H1 (cell line): ENCODE data around the gene CHRDL1. TPM values are rescaled to one million over a fixed set of nuclear protein-coding genes. Genes with fewer than 3 reads are reported as not detected.

ENCODE experiments used
- CTCF ChIA-PET: fragments of 300-600 bp; sonication (Branson Sonifier 250); formaldehyde crosslinking; loops from one replicate; lab custom pipeline; 2021; ENCODE audit not compliant: partially characterized antibody; lab: Charles Lee
- POLR2A ChIA-PET: fragments of 300-600 bp; sonication (Branson Sonifier 250); formaldehyde crosslinking; loops from one replicate; lab custom pipeline; 2021; ENCODE audit warnings: inconsistent platforms; ENCODE audit not compliant: partially characterized antibody; lab: Charles Lee
- DNase-seq, 2 experiments: peaks; one replicate each; pipeline versions ENCODE4 v3.0.0 to v3.0.0-alpha.2; 2010 to 2022; ENCODE audit warnings: low spot score in 2 of 2, low read depth in 1 of 2, mixed read lengths in 1 of 2
- FAIRE-seq: peaks from 2 replicates; lab custom pipeline; 2011; peaks lifted over from hg19 to GRCh38; lab: Jason Lieb, UNC
- H2AFZ ChIP-seq: 2 replicates; pipeline ENCODE4 v1.8.1; 2012; ENCODE audit warnings: low read length, inconsistent platforms
- H2AK5ac ChIP-seq: 2 replicates; pipeline ENCODE4 v1.6.1; 2013; ENCODE audit warnings: low read depth, low read length
- H2BK120ac ChIP-seq: replicated peaks from 2 replicates; pipeline ENCODE3; 2013; ENCODE audit warnings: low read depth, low read length, inconsistent platforms
- H2BK12ac ChIP-seq: 2 replicates; pipeline ENCODE4 v1.6.1; 2013; ENCODE audit warnings: low read depth, low read length
- H2BK15ac ChIP-seq: 2 replicates; pipeline ENCODE4 v1.6.1; 2013; ENCODE audit warnings: low read length
- H2BK20ac ChIP-seq: 2 replicates; pipeline ENCODE4 v1.6.1; 2013; ENCODE audit warnings: low read length
- H2BK5ac ChIP-seq: 2 replicates; pipeline ENCODE4 v1.6.1; 2013; ENCODE audit warnings: low read depth, low read length
- H3K14ac ChIP-seq: 2 replicates; pipeline ENCODE4 v1.6.1; 2013; ENCODE audit warnings: inconsistent platforms; ENCODE audit not compliant: insufficient read length
- H3K18ac ChIP-seq: 2 replicates; pipeline ENCODE4 v1.6.1; 2013; ENCODE audit warnings: low read length; ENCODE audit errors: extremely low read depth
- H3K23ac ChIP-seq: 2 replicates; pipeline ENCODE4 v1.6.1; 2013; ENCODE audit warnings: inconsistent platforms; ENCODE audit not compliant: insufficient read length
- H3K23me2 ChIP-seq: 2 replicates; pipeline ENCODE4 v1.6.1; 2013; ENCODE audit warnings: low read depth, low read length
- H3K27ac ChIP-seq: 2 replicates; pipeline ENCODE4 v1.6.1; 2011; ENCODE audit warnings: low read depth, low read length, inconsistent platforms
- H3K27me3 ChIP-seq, 4 experiments: replicated peaks in 1 of 4; 1 replicate in 1 of 4; 2 replicates in 3 of 4; pipeline versions ENCODE4 v1.6.1 to v1.8.1; 2011 to 2013; ENCODE audit warnings: low read length in 3 of 4, mild to moderate bottlenecking in 3 of 4, inconsistent platforms in 2 of 4, mixed read lengths in 2 of 4, moderate library complexity in 1 of 4; ENCODE audit not compliant: control insufficient read depth in 3 of 4, insufficient read depth in 3 of 4; ENCODE audit errors: extremely low read depth in 1 of 4
- H3K36me3 ChIP-seq, 4 experiments: 2 replicates each; pipeline versions ENCODE4 v1.6.1 to v1.8.1; 2011 to 2013; ENCODE audit warnings: mild to moderate bottlenecking in 4 of 4, low read length in 3 of 4, moderate library complexity in 2 of 4, control low read depth in 1 of 4, inconsistent platforms in 1 of 4; ENCODE audit not compliant: insufficient read depth in 4 of 4, control insufficient read depth in 2 of 4
- H3K4ac ChIP-seq: replicated peaks from 2 replicates; pipeline ENCODE3; 2013; ENCODE audit warnings: low read length, low read depth, mixed read lengths, inconsistent platforms; ENCODE audit not compliant: insufficient read length
- H3K4me1 ChIP-seq, 4 experiments: replicated peaks in 1 of 4; 1 replicate in 1 of 4; 2 replicates in 3 of 4; pipeline versions ENCODE4 v1.6.1 to v1.8.1; 2011 to 2013; ENCODE audit warnings: low read length in 3 of 4, inconsistent platforms in 2 of 4, mixed read lengths in 1 of 4; ENCODE audit not compliant: insufficient read depth in 4 of 4, control insufficient read depth in 3 of 4
- H3K4me2 ChIP-seq, 2 experiments: 2 replicates each; pipeline versions ENCODE4 v1.6.1 to v1.8.1; 2011 to 2013; ENCODE audit warnings: low read depth in 2 of 2, low read length in 2 of 2, control low read depth in 1 of 2, inconsistent platforms in 1 of 2, mild to moderate bottlenecking in 1 of 2; ENCODE audit not compliant: insufficient read depth in 1 of 2
- H3K4me3 ChIP-seq, 4 experiments: fragments of 200-600, 300-600 bp in 1 of 4; sonication (generic), shearing (Covaris generic), sonication (Bioruptor Twin) in 1 of 4; 2 replicates each; pipeline versions ENCODE4 v1.5.1 to v1.8.1; 2011 to 2016; ENCODE audit warnings: low read length in 4 of 4, low read depth in 3 of 4, control low read depth in 2 of 4, inconsistent platforms in 2 of 4, mild to moderate bottlenecking in 2 of 4, mixed read lengths in 1 of 4, moderate library complexity in 1 of 4; ENCODE audit not compliant: insufficient read depth in 2 of 4; ENCODE audit errors: extremely low read depth in 1 of 4
- H3K56ac ChIP-seq: replicated peaks from 2 replicates; pipeline ENCODE3; 2013; ENCODE audit warnings: low read depth, mild to moderate bottlenecking, mixed read lengths, low read length, inconsistent platforms; ENCODE audit not compliant: insufficient read length
- H3K79me1 ChIP-seq: 2 replicates; pipeline ENCODE4 v1.6.1; 2013; ENCODE audit warnings: low read depth, low read length, control low read depth
- H3K79me2 ChIP-seq, 2 experiments: 2 replicates each; pipeline versions ENCODE4 v1.6.1 to v1.8.1; 2012 to 2013; ENCODE audit warnings: low read length in 2 of 2, mild to moderate bottlenecking in 2 of 2, inconsistent platforms in 1 of 2; ENCODE audit not compliant: insufficient read depth in 2 of 2, control insufficient read depth in 1 of 2
- H3K9ac ChIP-seq, 4 experiments: replicated peaks in 1 of 4; 1 replicate in 1 of 4; 2 replicates in 3 of 4; pipeline versions ENCODE4 v1.6.1 to v1.8.1; 2011 to 2013; ENCODE audit warnings: low read depth in 3 of 4, low read length in 3 of 4, control low read depth in 2 of 4, mild to moderate bottlenecking in 2 of 4, moderate library complexity in 2 of 4, inconsistent platforms in 1 of 4; ENCODE audit errors: extremely low read depth in 1 of 4
- H3K9me3 ChIP-seq, 2 experiments: 2 replicates each; pipeline versions ENCODE4 v1.6.1 to v1.8.1; 2012 to 2013; ENCODE audit warnings: mild to moderate bottlenecking in 2 of 2, moderate library complexity in 2 of 2, control low read depth in 1 of 2, inconsistent platforms in 1 of 2, low read depth in 1 of 2, low read length in 1 of 2, mixed read lengths in 1 of 2; ENCODE audit not compliant: insufficient read depth in 2 of 2
- H4K20me1 ChIP-seq, 2 experiments: replicated peaks in 1 of 2; 2 replicates each; pipeline versions ENCODE3 to v1.8.1; 2011 to 2013; ENCODE audit warnings: inconsistent platforms in 2 of 2, low read length in 2 of 2, mild to moderate bottlenecking in 1 of 2; ENCODE audit not compliant: insufficient read depth in 2 of 2, control insufficient read depth in 1 of 2
- H4K5ac ChIP-seq: 2 replicates; pipeline ENCODE4 v1.6.1; 2013; ENCODE audit warnings: low read length, low read depth, mixed read lengths, inconsistent platforms; ENCODE audit not compliant: insufficient read length
- H4K8ac ChIP-seq: 2 replicates; pipeline ENCODE4 v1.8.0; 2013; ENCODE audit warnings: mild to moderate bottlenecking, moderate library complexity, low read length, inconsistent platforms; ENCODE audit not compliant: insufficient read depth; ENCODE audit errors: extremely low read depth
- H4K91ac ChIP-seq: replicated peaks from 2 replicates; pipeline ENCODE3; 2013; ENCODE audit warnings: low read length, mixed read lengths, inconsistent platforms; ENCODE audit not compliant: insufficient read length
- CBX5 ChIP-seq: fragments of 300-800, 300-1000 bp; sonication (generic); IDR thresholded peaks from 2 replicates; pipeline ENCODE4 v1.7.1; 2016; ENCODE audit warnings: antibody characterized with exemption, low read length, low read depth
- CHD2 ChIP-seq: IDR thresholded peaks from 2 replicates; pipeline ENCODE4 v1.6.1; 2012; ENCODE audit warnings: low read length, improper control_type of control experiment
- EGR1 ChIP-seq: IDR thresholded peaks from 2 replicates; pipeline ENCODE4 v1.6.1; 2011; ENCODE audit warnings: low read depth, low read length, borderline replicate concordance
- GABPA ChIP-seq: IDR thresholded peaks from 2 replicates; pipeline ENCODE4 v1.6.1; 2011; ENCODE audit warnings: mild to moderate bottlenecking, low read length, moderate library complexity, borderline replicate concordance; ENCODE audit not compliant: insufficient read depth
- KDM4A ChIP-seq: IDR thresholded peaks from one replicate; pipeline ENCODE4 v1.7.1; 2012; ENCODE audit warnings: low read depth, mild to moderate bottlenecking, moderate library complexity, low read length, inconsistent platforms; ENCODE audit not compliant: severe bottlenecking
- NRF1 ChIP-seq: IDR thresholded peaks from 2 replicates; pipeline ENCODE4 v1.6.1; 2011; ENCODE audit warnings: mild to moderate bottlenecking, low read depth, low read length, improper control_type of control experiment
- PHF8 ChIP-seq: fragments of 200-600 bp; sonication (generic); conservative IDR thresholded peaks from 2 replicates; pipeline ENCODE4 v1.7.1; 2012; ENCODE audit warnings: low read depth, mild to moderate bottlenecking, inconsistent platforms, low read length, moderate library complexity
- RXRA ChIP-seq: IDR thresholded peaks from 2 replicates; pipeline ENCODE4 v1.6.1; 2011; ENCODE audit warnings: low read depth, mild to moderate bottlenecking, low read length, moderate library complexity; ENCODE audit not compliant: insufficient read depth
- SIN3A ChIP-seq, 2 experiments: IDR thresholded peaks in 1 of 2; conservative IDR thresholded peaks in 1 of 2; 2 replicates each; pipeline ENCODE4 v1.6.1; 2011 to 2012; ENCODE audit warnings: low read length in 2 of 2, improper control_type of control experiment in 1 of 2, low read depth in 1 of 2, mild to moderate bottlenecking in 1 of 2
- SIRT6 ChIP-seq: IDR thresholded peaks from one replicate; pipeline ENCODE4 v1.7.1; 2012; ENCODE audit warnings: low read length, inconsistent platforms
- SP4 ChIP-seq: IDR thresholded peaks from 2 replicates; pipeline ENCODE4 v1.6.1; 2012; ENCODE audit warnings: low read length, inconsistent platforms
- WGBS, 2 experiments: shearing (Covaris generic) in 1 of 2; methylation state at CpG; one replicate each; pipeline versions ENCODE4 v1.1.6 to v1.1.7; 2013 to 2015; ENCODE audit warnings: low lambda C conversion rate in 2 of 2, mixed read lengths in 2 of 2, inconsistent platforms in 1 of 2, low coverage in 1 of 2, missing lambda C conversion rate in 1 of 2; ENCODE audit not compliant: insufficient replicate concordance in 2 of 2, insufficient coverage in 1 of 2, insufficient read length in 1 of 2; ENCODE audit errors: extremely low coverage in 1 of 2, missing lambda C conversion rate in 1 of 2; 5-methylcytosine and 5-hydroxymethylcytosine counted together
- polyA plus RNA-seq, 7 experiments: library from polyadenylated mRNA; depleted of rRNA in 3 of 7; stranded (reverse) in 5 of 7; unstranded in 2 of 7; fragments of >200 nt in 5 of 7; fragments of 200-250 nt in 2 of 7; gene quantifications; 1 replicate in 5 of 7; 2 replicates in 1 of 7; 4 replicates in 1 of 7; pipeline versions ENCODE4 v1.2.1 to v1.2.3, GENCODE V29; 2011 to 2013; ENCODE audit warnings: missing spikeins in 2 of 7, mixed read lengths in 2 of 7
- total RNA-seq: library from RNA; stranded (reverse); fragmentation: NEBNext Ultra II Directional; extraction: Animal tissue kit (Norgen Biotek cat#: 25700); gene quantifications from 2 replicates; pipeline ENCODE4 v1.2.1, GENCODE V29; 2021
- TF ChIP-seq, protein P1 (sequence below): IDR thresholded peaks from 2 replicates; pipeline ENCODE4 v1.6.1; 2011; ENCODE audit warnings: low read length, improper control_type of control experiment
- TF ChIP-seq, protein P2 (sequence below): IDR thresholded peaks from 2 replicates; pipeline ENCODE4 v1.6.1; 2012; ENCODE audit warnings: inconsistent platforms

CHRDL1 gene
- total and polyA plus RNA-seq, 2 of the 8 experiments (the other 6 are each of a cell fraction or from before 2014, with no cell fraction given) = 5.6 to 15.6 TPM

DNA sequence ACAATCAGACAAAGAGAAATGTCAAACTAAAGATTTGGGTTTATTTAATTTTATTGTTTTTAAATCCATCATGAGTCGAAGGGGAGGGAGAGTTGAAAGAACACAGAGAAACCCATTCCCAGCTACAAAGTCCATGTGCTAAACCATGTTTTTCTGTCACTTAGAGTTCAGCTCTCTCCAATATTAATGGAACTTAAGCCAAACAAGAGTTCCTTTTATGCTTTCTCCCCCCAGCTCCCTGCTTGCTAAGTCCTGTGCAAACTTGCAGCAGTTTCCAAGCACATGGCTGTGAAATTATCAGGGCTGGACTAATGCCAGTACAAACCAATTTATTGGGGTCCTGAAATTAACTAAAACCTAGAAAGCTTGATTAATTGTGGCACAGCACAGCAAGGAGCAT is 9.7 kb upstream of the CHRDL1 start:
- H3K56ac ChIP-seq = no peak overlapping the region
- H3K14ac ChIP-seq = no peak overlapping the region
- ChIA-PET POLR2A (interaction anchor here (1.5 kb wide), 1 partner anchor 10 kb away, joined by 6 read pairs; the partner anchor contains the start of gene CHRDL1), CTCF (interaction anchor here (0.6 to 1.1 kb wide), 3 partner anchors 9 to 384 kb away, joined by 3 to 6 read pairs (median 3); no protein-coding TSS in a partner anchor)
- H3K79me2 ChIP-seq = no peaks in the 10 kb centered on the region
- H3K4me2 ChIP-seq = no peak overlapping the region
- H3K9me3 ChIP-seq = no peaks in the 10 kb centered on the region
- H2BK20ac ChIP-seq = no peak overlapping the region
- H4K5ac ChIP-seq = no peak overlapping the region
- H2BK120ac ChIP-seq = no peak overlapping the region
- H4K8ac ChIP-seq = no peak overlapping the region
- WGBS, 2 experiments = 100% methylated on average over 1 of the region's 1 CpG; no CpG with 5 or more reads in 1 of the 2 experiments
- H3K4me1 ChIP-seq = no peaks in the 10 kb centered on the region
- H3K27ac ChIP-seq = no peak overlapping the region
- FAIRE-seq (peak; percentile 65), DNase-seq (no peak)
- no peaks in the 10 kb centered on the region for H3K27me3 ChIP-seq
- no peak overlapping the region for H2AFZ ChIP-seq
- no peak overlapping the region for H2AK5ac ChIP-seq
- H3K23ac ChIP-seq = no peak overlapping the region
- no peak overlapping the region for H2BK15ac ChIP-seq
- H3K23me2 ChIP-seq = no peaks in the 10 kb centered on the region
- H3K79me1 ChIP-seq = no peaks in the 10 kb centered on the region
- no peak overlapping the region for H2BK12ac ChIP-seq
- no peak overlapping the region for H4K91ac ChIP-seq
- no peak overlapping the region for H2BK5ac ChIP-seq
- no peak overlapping the region for H3K4me3 ChIP-seq
- H3K18ac ChIP-seq = no peak overlapping the region
- no peaks in the 10 kb centered on the region for H4K20me1 ChIP-seq
- no peak overlapping the region for H3K9ac ChIP-seq
- H3K4ac ChIP-seq = no peak overlapping the region
- H3K36me3 ChIP-seq = no peaks in the 10 kb centered on the region
- TF ChIP-seq, protein P1, sequence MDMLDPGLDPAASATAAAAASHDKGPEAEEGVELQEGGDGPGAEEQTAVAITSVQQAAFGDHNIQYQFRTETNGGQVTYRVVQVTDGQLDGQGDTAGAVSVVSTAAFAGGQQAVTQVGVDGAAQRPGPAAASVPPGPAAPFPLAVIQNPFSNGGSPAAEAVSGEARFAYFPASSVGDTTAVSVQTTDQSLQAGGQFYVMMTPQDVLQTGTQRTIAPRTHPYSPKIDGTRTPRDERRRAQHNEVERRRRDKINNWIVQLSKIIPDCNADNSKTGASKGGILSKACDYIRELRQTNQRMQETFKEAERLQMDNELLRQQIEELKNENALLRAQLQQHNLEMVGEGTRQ = no peak
- TF ChIP-seq PHF8 (no peak), SIRT6 (no peak), SIN3A (conservative IDR thresholded peaks at IDR 0.05 in 1 of 2, IDR thresholded peaks at IDR 0.05 in 1 of 2; ENCODE audit: low read depth in 1 of 2, low read length in 2 of 2) (no peak), GABPA (no peak), RXRA (no peak), CBX5 (no peak), SP4 (no peak), KDM4A (no peak), NRF1 (no peak), CHD2 (no peak), EGR1 (no peak)
- TF ChIP-seq, protein P2, sequence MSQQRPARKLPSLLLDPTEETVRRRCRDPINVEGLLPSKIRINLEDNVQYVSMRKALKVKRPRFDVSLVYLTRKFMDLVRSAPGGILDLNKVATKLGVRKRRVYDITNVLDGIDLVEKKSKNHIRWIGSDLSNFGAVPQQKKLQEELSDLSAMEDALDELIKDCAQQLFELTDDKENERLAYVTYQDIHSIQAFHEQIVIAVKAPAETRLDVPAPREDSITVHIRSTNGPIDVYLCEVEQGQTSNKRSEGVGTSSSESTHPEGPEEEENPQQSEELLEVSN = no peak
